ENCODE data around the gene FAM83E. TPM values are rescaled to one million over a fixed set of nuclear protein-coding genes. Genes with fewer than 3 reads are reported as not detected.

The FAM83E gene
- total RNA-seq: 0.25 and 0.77 TPM in 2 replicates

GRCh38 chr19:48614436-48615230 is at the start of gene FAM83E:
Gene FAM83E (minus strand): TSS chr19:48615076. CDS start chr19:48613372, 1,704 bp downstream.

DNA sequence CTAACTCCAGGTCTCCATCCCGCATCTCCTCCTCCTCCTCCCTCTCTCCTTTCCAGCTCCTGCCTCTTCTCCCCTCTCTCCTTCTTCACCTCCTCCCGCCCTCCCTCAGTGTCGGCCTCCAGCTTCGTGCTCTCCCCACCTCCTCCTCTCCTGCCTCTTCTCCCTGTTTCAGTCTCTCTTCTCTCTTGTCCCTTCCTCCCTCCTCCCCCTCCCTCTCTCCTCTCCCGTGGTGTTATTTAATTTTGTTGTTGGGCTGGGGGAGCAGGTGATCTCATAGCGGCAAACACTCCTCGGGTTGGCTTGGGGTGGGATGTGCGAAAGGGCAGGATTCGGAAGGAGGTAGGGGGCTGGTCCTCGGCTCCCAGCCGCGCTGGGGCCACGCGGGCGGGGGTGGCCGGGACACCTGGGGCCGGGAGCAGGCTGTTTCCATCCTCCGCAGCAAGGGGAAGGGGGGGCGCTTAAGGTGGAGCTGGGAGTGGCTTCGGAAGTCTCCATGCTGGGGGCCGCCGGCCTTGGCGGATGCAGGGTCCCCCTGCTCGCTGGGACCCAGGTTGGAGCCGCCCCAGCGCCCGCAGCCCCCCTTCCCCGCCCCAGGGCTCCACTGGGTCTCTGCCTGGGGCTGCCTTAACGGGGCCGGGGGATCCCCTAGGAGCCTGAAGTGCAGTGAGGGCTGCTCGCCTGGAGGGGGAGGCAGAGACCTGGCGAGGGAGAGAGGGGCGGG is 31.3 kb upstream of the FAM83E start, which contains the start of gene CA11:
TSS of gene CA11 (minus strand) at position 187 of the 721 bp plus-strand sequence. CDS start 555 bp downstream, outside the sequence.

GRCh38 chr19:48636859-48637448 is 22.1 kb upstream of the FAM83E start, which contains the start of gene DBP:
Gene DBP (minus strand): TSS chr19:48637379. CDS start chr19:48636994, 385 bp downstream.

GRCh38 chr19:48618916-48619691 is 4.2 kb upstream of the FAM83E start, which contains the start of the genes RPL18 and SPHK2:
Gene RPL18 (minus strand): TSS chr19:48619178. CDS start chr19:48619143, 35 bp downstream.
Gene SPHK2 (plus strand): TSS chr19:48619506. CDS start chr19:48620515, 1,009 bp downstream.

DNA sequence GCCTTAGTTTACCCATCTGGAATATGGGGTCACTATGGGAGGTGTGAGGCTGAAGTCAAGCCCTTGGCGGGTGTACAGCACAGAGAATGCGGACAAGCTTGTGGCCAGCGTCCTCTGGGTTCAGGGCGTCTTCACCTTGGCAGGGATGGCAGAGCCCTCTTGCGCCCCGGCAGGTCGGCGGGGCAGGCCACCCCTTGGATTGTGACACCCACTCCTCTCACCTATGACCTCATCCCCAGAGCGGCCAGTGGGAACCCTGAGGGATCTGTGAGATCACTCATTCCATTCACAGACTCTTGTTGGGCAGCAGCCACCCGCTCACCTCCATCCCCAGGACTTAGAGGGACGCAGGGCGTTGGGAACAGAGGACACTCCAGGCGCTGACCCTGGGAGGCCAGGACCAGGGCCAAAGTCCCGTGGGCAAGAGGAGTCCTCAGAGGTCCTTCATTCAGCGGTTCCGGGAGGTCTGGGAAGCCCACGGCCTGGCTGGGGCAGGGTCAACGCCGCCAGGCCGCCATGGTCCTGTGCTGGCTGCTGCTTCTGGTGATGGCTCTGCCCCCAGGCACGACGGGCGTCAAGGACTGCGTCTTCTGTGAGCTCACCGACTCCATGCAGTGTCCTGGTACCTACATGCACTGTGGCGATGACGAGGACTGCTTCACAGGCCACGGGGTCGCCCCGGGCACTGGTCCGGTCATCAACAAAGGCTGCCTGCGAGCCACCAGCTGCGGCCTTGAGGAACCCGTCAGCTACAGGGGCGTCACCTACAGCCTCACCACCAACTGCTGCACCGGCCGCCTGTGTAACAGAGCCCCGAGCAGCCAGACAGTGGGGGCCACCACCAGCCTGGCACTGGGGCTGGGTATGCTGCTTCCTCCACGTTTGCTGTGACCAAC is 8.2 kb downstream of the FAM83E start, which contains the start of gene SPACA4:
TSS of gene SPACA4 (plus strand) at position 280 of the 896 bp plus-strand sequence. CDS start at position 517, 237 bp downstream.

Other genes starting within 250 kb of the FAM83E start
- 36.3 and 56.2 TPM in 2 replicates for gene KDELR1, start 223.5 kb downstream of the FAM83E start, total RNA-seq
- gene GRIN2D, start 221.4 kb downstream of the FAM83E start, total RNA-seq: 0.25 and 0.33 TPM in 2 replicates
- 28.5 and 40.9 TPM in 2 replicates for gene GRWD1, start 169.1 kb downstream of the FAM83E start, total RNA-seq
- 0.33 and 0.37 TPM in 2 replicates for gene KCNJ14, start 159.5 kb downstream of the FAM83E start, total RNA-seq
- 49.9 and 52.8 TPM in 2 replicates for gene CYTH2, start 145.7 kb downstream of the FAM83E start, total RNA-seq
- gene LMTK3, start 103.2 kb downstream of the FAM83E start, total RNA-seq: under 0.01 and 0.37 TPM in 2 replicates
- gene SULT2B1, start 62.9 kb downstream of the FAM83E start, total RNA-seq: not detected in 2 replicates
- not detected in 2 replicates for gene SPACA4, start 8.3 kb downstream of the FAM83E start, total RNA-seq
- 1,690 and 1,891 TPM in 2 replicates for gene RPL18, start 4.1 kb upstream of the FAM83E start, total RNA-seq
- 7.4 and 8.4 TPM in 2 replicates for gene SPHK2, start 4.4 kb upstream of the FAM83E start, total RNA-seq
- 3.9 and 7.6 TPM in 2 replicates for gene DBP, start 22.3 kb upstream of the FAM83E start, total RNA-seq
- gene CA11, start 31.1 kb upstream of the FAM83E start, total RNA-seq: 0.77 and 2.1 TPM in 2 replicates
- not detected in 2 replicates for gene NTN5, start 57.9 kb upstream of the FAM83E start, total RNA-seq
- 0.11 TPM in 1 of 2 replicates, not detected in the other for gene FUT2, start 80.9 kb upstream of the FAM83E start, total RNA-seq
- gene MAMSTR, start 104.6 kb upstream of the FAM83E start, total RNA-seq: 1.1 and 1.2 TPM in 2 replicates
- gene RASIP1, start 125.5 kb upstream of the FAM83E start, total RNA-seq: 0.44 and 0.87 TPM in 2 replicates
- not detected in 2 replicates for gene IZUMO1, start 131.8 kb upstream of the FAM83E start, total RNA-seq
- 0.33 and 1.1 TPM in 2 replicates for gene FUT1, start 137.6 kb upstream of the FAM83E start, total RNA-seq
- not detected in 2 replicates for gene FGF21, start 140.4 kb upstream of the FAM83E start, total RNA-seq
- gene BCAT2, start 196.0 kb upstream of the FAM83E start, total RNA-seq: 27.8 and 36.2 TPM in 2 replicates
- 6.0 and 16.1 TPM in 2 replicates for gene HSD17B14, start 221.4 kb upstream of the FAM83E start, total RNA-seq

All from uterine smooth muscle cell (primary cell).